Femur (tissue), 1 donor: ENCODE results near the gene PTGER1.
A peak's percentile ranks its signal among the peaks of the same experiment; 100 is the strongest.
"Not testable (repeated sequence)": the region's sequence is repeated elsewhere in the genome, so short reads cannot be mapped to it uniquely, and the experiment has no call there.

Source experiments
- DNase-seq: peaks from one replicate; pipeline ENCODE4 v3.0.0-alpha.2; 2017

The PTGER1 gene

GRCh38 chr19:14475251-14476073 lies at the start of gene PTGER1:
TSS of gene PTGER1 (minus strand) at chr19:14475354. CDS start at chr19:14474320, 1,034 bp downstream.
- no peak for DNase-seq

DNA sequence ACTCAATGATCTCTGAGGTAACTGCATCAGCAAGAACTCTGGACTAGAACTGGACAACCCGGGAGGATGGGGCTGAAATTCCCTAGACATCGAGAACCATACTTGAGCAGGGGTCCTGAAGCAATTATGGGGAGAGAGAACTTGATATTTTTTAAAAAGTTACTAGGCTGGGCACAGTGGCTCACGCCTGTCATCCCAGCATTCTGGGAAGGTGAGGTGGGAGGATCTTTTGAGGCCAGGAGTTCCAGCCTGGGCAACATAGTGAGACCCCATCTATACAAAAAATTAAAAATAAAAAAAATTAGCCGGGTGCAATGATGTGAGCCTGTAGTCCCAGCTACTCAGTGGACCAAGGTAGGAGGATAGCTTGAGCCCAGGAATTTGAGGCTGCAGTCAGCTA lies 45.4 kb upstream of the PTGER1 start:
- DNase-seq, result no peak

GRCh38 chr19:14519860-14520407 lies 44.8 kb upstream of the PTGER1 start:
- DNase-seq, result no peak

DNA sequence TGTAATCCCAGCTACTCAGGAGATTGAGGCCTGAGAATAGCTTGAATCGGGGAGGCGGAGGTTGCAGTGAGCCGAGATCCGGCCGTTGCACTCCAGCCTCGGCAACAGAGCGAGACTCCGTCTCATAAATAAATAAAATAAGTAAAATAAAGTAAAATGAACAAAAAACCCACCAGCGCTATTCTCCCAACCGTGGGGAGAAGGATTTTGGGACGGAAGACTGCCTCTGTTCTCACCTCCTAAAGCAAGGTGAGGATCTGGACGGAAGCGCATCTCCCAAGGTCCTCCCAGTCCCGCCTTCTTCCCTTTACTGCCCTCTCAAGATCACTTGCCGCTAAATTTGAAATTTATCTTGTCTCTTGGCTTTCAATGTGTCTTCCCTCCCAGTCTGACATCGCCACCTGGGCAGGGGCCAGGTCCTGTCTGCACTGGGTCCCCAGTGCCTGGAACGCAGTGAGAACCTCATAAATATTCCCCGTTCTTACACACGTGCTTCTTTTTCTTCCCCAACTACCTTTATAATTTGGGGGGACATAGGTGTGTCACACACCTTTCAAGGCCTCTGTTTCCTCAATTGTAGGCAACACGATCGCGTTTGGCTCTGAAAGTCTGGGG lies 44.2 kb upstream of the PTGER1 start:
- no peak for DNase-seq

- DNase-seq, result peak; percentile 89
Measured at GRCh38 chr19:14517840-14518505, 42.8 kb upstream of the PTGER1 start, which contains the start of gene DNAJB1. TSS of gene DNAJB1 (minus strand) at chr19:14518397. CDS start at chr19:14518349, 48 bp downstream.

- DNase-seq, result no peak
Measured at GRCh38 chr19:14517446-14517839, 42.3 kb upstream of the PTGER1 start.

GRCh38 chr19:14516746-14517438 lies 41.7 kb upstream of the PTGER1 start:
- DNase-seq, result no peak

- no peak for DNase-seq
Measured at GRCh38 chr19:14516048-14516534, 40.9 kb upstream of the PTGER1 start.

DNA sequence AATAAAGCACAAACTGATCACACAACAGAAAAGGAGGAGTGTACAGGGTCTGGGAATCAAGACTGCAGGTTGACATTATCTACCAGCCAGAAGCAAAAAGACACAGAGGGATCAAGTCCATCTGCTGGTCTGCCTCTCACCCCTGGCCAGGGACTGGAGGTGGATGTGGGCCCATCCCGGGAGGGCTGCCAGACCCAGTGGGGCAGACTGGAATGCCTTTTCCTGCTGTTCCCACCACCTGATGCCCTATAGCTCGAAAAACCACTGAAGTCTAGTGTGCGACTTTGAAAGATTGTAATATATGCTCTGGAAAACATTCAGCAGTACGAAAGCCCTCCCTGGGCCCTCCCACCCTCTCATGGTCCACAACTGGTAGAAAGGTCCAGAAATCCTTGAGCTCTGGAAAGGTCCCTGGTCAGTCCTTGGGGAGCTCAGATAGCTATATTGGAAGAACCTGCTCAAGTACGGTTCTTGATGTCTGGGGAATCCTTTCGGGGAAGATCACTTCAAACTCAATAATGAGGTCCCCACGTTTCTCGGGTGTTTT lies 40.4 kb upstream of the PTGER1 start:
- no peak for DNase-seq

- no peak for DNase-seq
Measured at GRCh38 chr19:14514215-14514863, 39.2 kb upstream of the PTGER1 start.

DNA sequence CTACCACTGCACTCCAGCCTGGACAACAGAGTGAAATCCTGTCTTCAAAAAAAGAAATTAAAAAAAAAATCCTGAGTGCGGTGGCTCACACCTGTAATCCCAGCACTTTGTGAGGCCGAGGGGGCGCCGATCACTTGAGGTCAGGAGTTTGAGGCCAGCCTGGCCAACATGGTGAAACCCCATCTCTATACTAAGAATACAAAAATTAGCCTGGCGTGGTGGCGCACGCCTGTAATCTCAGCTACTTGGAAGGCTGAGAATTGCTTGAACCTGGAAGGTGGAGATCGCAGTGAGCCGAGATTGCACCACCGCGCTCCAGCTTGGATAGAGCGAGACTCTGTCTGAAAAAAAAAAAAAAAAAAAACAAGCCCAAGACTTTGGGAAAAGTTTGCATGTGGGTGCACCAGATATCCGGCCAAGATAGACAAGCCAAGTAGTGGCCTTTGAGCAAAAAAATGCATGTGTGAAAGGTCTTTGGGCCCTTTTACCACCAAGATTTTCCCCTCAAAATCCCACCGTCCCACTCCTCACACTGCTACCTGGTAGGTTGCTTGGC lies 37.3 kb upstream of the PTGER1 start:
- DNase-seq, result no peak

GRCh38 chr19:14511229-14511593 lies 36.1 kb upstream of the PTGER1 start:
- DNase-seq, result no peak

- DNase-seq, result no peak
Measured at GRCh38 chr19:14510311-14511228, 35.4 kb upstream of the PTGER1 start.

DNA sequence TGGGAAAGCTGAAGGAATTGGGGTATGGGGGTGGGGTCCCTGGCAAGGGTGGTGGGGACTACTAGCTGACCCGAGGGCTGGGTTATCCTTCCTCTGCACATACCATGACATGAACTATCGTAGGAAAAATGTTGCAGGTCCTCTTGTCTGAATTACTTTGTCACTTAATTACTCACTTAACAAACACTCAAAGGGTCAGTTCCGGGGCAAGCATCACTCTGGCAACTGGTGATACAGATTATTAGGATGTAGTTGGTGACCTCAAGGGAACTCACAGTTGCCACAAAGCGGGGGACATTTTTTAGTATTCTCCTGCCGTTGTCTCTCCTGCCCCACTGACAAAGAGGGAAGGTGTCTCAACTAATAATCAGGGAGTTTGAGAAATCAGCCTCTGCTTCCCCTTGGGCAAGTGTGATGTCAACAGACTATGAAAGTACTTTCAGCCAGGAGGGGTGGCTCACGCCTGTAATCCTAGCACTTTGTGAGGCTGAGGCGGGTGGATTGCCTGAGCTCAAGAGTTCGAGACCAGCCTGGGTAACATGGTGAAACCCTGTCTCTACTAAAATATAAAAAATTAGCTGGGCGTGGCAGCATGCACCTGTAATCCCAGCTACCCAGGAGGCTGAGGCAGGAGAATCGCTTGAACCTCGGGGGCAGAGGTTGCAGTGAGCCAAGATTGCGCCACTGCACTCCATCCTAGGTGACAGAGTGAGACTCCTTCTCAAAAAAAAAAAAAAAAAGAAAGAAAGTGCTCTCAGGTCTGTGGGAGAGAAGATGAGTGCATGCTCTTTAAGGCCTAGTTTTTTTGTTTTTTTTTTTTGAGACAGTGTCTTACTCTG lies 32.8 kb upstream of the PTGER1 start:
- DNase-seq, result no peak

DNA sequence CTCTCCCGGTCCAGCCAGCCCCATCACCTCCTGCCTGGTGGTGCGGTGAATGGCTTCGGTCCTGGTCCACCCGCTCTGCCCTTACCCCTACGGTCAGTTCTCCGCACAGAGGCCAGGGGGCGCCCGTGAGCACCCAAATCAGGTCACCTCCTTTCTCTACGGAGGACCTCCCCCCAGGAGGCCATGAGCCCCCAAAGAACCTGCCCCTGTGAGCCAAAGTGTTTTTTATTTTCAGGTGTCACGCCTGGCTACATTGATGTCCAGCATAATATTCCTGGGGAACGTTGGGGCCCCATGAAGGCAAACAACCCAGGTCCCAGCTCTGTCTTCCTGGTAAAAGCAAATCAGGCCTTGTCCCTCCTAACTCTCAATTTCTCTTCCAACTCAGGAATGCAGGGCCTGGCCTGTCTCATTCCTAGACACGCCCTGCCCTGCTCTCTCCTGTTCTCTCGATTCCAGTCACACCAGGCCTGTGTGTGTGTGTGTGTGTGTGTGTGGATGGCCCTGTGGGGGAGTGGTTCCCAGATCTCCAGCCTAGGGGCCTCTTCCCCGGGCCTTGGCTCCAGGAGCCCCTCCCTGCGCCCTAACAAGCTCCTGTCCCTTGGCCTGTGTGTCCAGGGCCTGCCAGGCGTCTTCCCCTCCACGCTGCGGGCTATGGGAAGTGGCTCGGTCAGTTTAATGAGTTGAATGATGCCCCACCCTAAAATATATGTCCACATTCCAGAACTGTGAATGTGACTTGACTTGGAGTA lies 30.5 kb upstream of the PTGER1 start:
- DNase-seq, result no peak

- DNase-seq, result not testable (repeated sequence)
Measured at GRCh38 chr19:14504575-14504974, 29.4 kb upstream of the PTGER1 start.

GRCh38 chr19:14503285-14503684 lies 28.1 kb upstream of the PTGER1 start:
- DNase-seq, result no peak

- DNase-seq, result no peak
Measured at GRCh38 chr19:14502334-14503092, 27.4 kb upstream of the PTGER1 start.
